ENCODE results near the gene TMED3. TPM values are rescaled to one million over a fixed set of nuclear protein-coding genes. Genes with fewer than 3 reads are reported as not detected.

Gene TMED3
- total RNA-seq, 1 experiment from 2014 or later: 127 TPM

- H3K9me3 Mint-ChIP-seq (ENCODE audit: low read depth, unreplicated experiment): no peaks in the 10 kb centered on the region
- peaks cover 84% of the 10 kb centered on the region for H3K27me3 Mint-ChIP-seq (ENCODE audit: unreplicated experiment)
- peaks cover 9% of the 10 kb centered on the region for H3K4me1 Mint-ChIP-seq (ENCODE audit: low read depth, unreplicated experiment)
- CTCF ChIA-PET: no interaction called here
- H3K36me3 Mint-ChIP-seq (ENCODE audit: insufficient read depth, unreplicated experiment): no peaks in the 10 kb centered on the region
- TF ChIP-seq, protein P1, sequence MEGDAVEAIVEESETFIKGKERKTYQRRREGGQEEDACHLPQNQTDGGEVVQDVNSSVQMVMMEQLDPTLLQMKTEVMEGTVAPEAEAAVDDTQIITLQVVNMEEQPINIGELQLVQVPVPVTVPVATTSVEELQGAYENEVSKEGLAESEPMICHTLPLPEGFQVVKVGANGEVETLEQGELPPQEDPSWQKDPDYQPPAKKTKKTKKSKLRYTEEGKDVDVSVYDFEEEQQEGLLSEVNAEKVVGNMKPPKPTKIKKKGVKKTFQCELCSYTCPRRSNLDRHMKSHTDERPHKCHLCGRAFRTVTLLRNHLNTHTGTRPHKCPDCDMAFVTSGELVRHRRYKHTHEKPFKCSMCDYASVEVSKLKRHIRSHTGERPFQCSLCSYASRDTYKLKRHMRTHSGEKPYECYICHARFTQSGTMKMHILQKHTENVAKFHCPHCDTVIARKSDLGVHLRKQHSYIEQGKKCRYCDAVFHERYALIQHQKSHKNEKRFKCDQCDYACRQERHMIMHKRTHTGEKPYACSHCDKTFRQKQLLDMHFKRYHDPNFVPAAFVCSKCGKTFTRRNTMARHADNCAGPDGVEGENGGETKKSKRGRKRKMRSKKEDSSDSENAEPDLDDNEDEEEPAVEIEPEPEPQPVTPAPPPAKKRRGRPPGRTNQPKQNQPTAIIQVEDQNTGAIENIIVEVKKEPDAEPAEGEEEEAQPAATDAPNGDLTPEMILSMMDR (IDR thresholded peaks at IDR 0.05; ENCODE audit: unreplicated experiment): no peak
- no TSS peak for BruUV-seq (replicated peaks)
- DNase-seq: no peak
- no peak overlapping the region for H3K4me3 Mint-ChIP-seq (ENCODE audit: low read depth, unreplicated experiment)
- no peak overlapping the region for H3K27ac Mint-ChIP-seq (ENCODE audit: unreplicated experiment)
- intact Hi-C loops (cut with micrococcal nuclease; ENCODE audit: unreplicated experiment): no loop called here
These were observed 16.8 kb upstream of the TMED3 start for GRCh38 chr15:79294075-79294474.

DNA sequence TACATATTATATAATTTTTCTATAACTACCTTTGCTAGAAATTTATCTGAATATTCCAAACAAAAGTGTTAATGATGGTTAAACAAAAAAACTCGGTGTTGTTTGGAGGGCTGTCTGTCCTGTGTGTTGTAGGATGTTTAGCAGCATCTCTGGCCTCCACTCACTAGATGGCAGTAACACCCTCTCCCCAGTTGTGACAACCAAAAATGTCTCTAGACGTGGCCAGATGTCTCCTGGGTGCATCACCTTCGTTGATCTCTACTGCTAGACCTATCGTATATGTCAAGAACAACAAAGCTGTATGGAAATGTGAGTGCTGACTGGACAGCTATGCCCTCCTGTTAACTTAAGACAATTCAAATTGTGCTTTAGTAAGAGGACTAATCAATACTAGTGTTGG, 14.3 kb upstream of the TMED3 start:
- Mint-ChIP-seq H3K9me3 (ENCODE audit: low read depth, unreplicated experiment) (no peaks in the 10 kb centered on the region), H3K4me3 (ENCODE audit: low read depth, unreplicated experiment) (no peak overlapping the region), H3K4me1 (ENCODE audit: low read depth, unreplicated experiment) (no peaks in the 10 kb centered on the region), H3K27ac (ENCODE audit: unreplicated experiment) (no peak overlapping the region), H3K27me3 (ENCODE audit: unreplicated experiment) (peaks cover 84% of the 10 kb centered on the region), H3K36me3 (ENCODE audit: insufficient read depth, unreplicated experiment) (no peaks in the 10 kb centered on the region)
- BruUV-seq (replicated peaks): no TSS peak
- no peak for DNase-seq
- TF ChIP-seq, protein P1 (IDR thresholded peaks at IDR 0.05; ENCODE audit: unreplicated experiment): no peak
- intact Hi-C loops (cut with micrococcal nuclease; ENCODE audit: unreplicated experiment): no loop called here
- CTCF ChIA-PET: interaction anchor here (0.6 to 0.8 kb wide), 2 partner anchors 15 to 146 kb away, joined by 3 read pairs; partner anchors contain the start of gene TMED3

GRCh38 chr15:79299126-79299840, 11.6 kb upstream of the TMED3 start:
- no TSS peak for BruUV-seq (replicated peaks)
- CTCF ChIA-PET: no interaction called here
- intact Hi-C loops (cut with micrococcal nuclease; ENCODE audit: unreplicated experiment): no loop called here
- H3K4me1 Mint-ChIP-seq (ENCODE audit: low read depth, unreplicated experiment): no peaks in the 10 kb centered on the region
- no peaks in the 10 kb centered on the region for H3K9me3 Mint-ChIP-seq (ENCODE audit: low read depth, unreplicated experiment)
- DNase-seq: no peak
- H3K4me3 Mint-ChIP-seq (ENCODE audit: low read depth, unreplicated experiment): no peak overlapping the region
- no peaks in the 10 kb centered on the region for H3K36me3 Mint-ChIP-seq (ENCODE audit: insufficient read depth, unreplicated experiment)
- no peak overlapping the region for H3K27ac Mint-ChIP-seq (ENCODE audit: unreplicated experiment)
- TF ChIP-seq, protein P1 (IDR thresholded peaks at IDR 0.05; ENCODE audit: unreplicated experiment): no peak
- peaks cover 85% of the 10 kb centered on the region for H3K27me3 Mint-ChIP-seq (ENCODE audit: unreplicated experiment)

GRCh38 chr15:79299841-79300235, 11.1 kb upstream of the TMED3 start:
- Mint-ChIP-seq H3K4me1 (ENCODE audit: low read depth, unreplicated experiment) (no peaks in the 10 kb centered on the region), H3K36me3 (ENCODE audit: insufficient read depth, unreplicated experiment) (no peaks in the 10 kb centered on the region), H3K27me3 (ENCODE audit: unreplicated experiment) (peaks cover 88% of the 10 kb centered on the region), H3K4me3 (ENCODE audit: low read depth, unreplicated experiment) (no peak overlapping the region), H3K9me3 (ENCODE audit: low read depth, unreplicated experiment) (no peaks in the 10 kb centered on the region), H3K27ac (ENCODE audit: unreplicated experiment) (no peak overlapping the region)
- no peak for DNase-seq
- intact Hi-C loops (cut with micrococcal nuclease; ENCODE audit: unreplicated experiment): no loop called here
- TF ChIP-seq, protein P1 (IDR thresholded peaks at IDR 0.05; ENCODE audit: unreplicated experiment): no peak
- CTCF ChIA-PET: no interaction called here
- BruUV-seq (replicated peaks): no TSS peak

All from Calu3 (cell line).